ENCODE data around the gene PSMD8.

DNA sequence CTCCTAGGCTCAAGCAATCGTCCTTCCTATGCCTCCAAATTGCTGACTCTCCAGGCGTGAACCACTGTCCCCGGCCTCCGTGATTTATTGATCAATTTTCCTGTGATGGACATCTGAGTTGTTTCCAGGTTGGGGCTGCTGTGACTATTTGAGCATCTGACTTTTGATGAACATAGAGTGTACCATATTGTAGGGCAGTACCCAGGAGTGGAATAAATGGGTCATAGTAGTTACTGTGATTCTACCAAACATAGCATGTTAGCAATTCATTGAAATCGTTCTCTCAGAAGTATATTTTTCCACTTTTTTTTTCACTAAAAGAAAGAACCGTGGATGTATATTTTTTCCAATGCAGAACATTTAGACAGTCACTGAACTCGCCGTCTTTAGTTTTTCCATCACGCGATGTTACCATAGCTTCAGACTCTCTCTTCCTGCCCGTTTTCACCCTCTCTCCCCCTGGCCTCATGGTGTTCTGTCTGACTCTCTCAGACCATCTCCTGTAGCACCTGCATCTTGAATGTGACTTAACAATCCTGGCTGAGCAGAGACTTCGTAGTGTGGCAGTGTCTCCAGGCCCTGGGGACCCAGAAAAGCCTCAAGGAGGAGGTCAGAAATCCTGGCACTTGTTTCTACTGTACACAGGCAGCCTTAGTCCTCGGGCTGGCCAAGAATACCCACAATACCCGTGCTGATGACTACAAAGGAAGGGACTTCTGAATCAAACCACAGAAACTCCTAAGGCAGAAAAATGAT is 54.9 kb downstream of the PSMD8 start:
- TF ChIP-seq, protein P1, sequence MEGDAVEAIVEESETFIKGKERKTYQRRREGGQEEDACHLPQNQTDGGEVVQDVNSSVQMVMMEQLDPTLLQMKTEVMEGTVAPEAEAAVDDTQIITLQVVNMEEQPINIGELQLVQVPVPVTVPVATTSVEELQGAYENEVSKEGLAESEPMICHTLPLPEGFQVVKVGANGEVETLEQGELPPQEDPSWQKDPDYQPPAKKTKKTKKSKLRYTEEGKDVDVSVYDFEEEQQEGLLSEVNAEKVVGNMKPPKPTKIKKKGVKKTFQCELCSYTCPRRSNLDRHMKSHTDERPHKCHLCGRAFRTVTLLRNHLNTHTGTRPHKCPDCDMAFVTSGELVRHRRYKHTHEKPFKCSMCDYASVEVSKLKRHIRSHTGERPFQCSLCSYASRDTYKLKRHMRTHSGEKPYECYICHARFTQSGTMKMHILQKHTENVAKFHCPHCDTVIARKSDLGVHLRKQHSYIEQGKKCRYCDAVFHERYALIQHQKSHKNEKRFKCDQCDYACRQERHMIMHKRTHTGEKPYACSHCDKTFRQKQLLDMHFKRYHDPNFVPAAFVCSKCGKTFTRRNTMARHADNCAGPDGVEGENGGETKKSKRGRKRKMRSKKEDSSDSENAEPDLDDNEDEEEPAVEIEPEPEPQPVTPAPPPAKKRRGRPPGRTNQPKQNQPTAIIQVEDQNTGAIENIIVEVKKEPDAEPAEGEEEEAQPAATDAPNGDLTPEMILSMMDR (IDR thresholded peaks at IDR 0.05; ENCODE audit: low read depth, low read length): no peak
- TF ChIP-seq EZH2phosphoT487 (IDR thresholded peaks at IDR 0.05; ENCODE audit: low read depth): no peak

All from OCI-LY3 (cell line).